ENCODE results near the gene DDIT4. TPM values are rescaled to one million over a fixed set of nuclear protein-coding genes. Genes with fewer than 3 reads are reported as not detected.

DDIT4 gene
- total and polyA plus RNA-seq, 2 of the 8 experiments (the other 6 are each of a cell fraction or from before 2014, with no cell fraction given), result 47.4 to 108 TPM

DNA sequence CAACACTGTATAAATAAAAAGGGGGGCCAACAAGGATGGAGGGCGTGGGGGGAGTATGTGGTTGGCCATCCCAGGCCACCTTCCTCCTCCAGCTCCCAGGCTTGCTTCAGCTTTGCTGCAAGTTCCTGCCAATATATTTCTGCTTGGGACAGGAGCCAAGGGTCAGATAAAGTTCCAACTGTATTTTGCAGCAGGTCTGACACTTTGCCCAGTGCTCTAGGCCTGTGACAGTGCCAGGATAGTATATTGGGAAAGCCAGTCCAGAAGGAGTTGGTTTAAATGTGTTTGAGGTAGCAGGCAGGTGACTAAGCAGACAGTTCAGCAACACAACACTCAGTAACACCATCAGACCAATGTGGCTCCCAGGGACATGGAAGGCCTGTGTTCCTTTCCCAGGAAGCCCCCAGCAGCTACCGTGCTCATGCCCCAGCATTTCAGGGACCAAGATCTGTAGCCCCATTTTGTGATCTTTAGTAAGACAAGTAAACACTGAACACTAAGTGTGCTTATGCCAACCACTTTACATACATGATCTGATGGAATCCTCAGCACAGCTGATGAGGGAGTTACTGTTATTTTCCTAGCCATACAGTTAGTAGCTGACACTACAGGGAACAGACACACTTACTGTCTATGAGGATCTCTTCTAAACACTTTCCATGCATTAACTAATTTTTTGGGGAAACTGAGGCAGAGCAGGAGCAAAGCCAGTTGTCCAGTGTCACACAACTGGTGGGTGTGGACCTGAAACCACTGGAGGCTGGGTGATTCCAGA lies 42.1 kb downstream of the DDIT4 start (continued):
- TF ChIP-seq E2F6 (IDR thresholded peaks at IDR 0.05), result no peak
- TF ChIP-seq HDAC2 (IDR thresholded peaks at IDR 0.05; ENCODE audit: borderline replicate concordance in 1 of 2, low read depth in 2 of 2, low read length in 2 of 2), result no peak
- TF ChIP-seq RFX5 (IDR thresholded peaks at IDR 0.05; ENCODE audit: borderline replicate concordance, low read depth, low read length), result no peak
- no peak for TF ChIP-seq SIN3A (conservative IDR thresholded peaks at IDR 0.05 in 1 of 2, IDR thresholded peaks at IDR 0.05 in 1 of 2; ENCODE audit: low read depth in 1 of 2, low read length in 2 of 2)

Measured in H1 (cell line).